ENCODE data around the gene ZNF581.

ZNF581 gene

DNA sequence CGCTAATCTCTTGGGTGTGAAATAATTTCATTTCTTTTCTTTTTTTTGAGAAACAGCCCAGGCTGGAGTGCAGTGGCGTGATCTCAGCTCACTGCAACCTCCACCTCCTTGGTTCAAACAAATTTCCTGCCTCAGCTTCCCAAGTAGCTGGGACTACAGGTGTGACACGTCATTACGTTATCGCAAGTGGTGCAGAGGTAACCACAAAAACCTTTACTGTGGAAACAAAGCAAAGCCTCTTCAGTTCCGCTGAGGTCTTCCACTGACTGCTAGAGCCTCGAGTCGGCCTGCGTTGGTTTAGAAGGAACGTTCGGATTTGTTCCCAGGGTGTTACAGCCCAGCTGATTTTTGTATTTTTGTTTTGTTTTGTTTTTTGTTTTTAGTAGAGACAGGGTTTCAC lies 17.1 kb upstream of the ZNF581 start:
- DNase-seq (ENCODE audit: low spot score) = peak; percentile 92

- peak; percentile 92 for DNase-seq (ENCODE audit: low spot score)
Measured at GRCh38 chr19:55632463-55632834, 11.0 kb upstream of the ZNF581 start.

DNA sequence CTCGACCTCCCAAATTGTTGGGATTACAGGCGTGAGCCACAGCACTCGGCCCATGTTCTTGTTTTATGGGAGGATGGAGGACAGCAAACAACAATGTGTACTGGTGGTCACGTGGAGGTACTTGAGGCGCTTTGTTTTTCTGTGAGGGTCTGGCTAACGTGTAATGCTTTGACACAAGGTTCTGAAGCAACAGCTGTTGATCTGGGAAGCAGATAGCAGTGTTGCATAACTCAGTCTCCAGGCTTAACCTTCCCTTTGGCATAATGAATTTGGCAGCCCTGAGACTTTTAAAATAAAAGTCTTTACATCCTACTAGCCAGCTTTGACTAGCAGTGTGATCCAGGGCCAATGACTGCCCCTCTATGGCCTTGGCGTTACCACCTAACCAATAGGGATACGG lies 9.6 kb upstream of the ZNF581 start:
- no peak for DNase-seq (ENCODE audit: low spot score)

DNA sequence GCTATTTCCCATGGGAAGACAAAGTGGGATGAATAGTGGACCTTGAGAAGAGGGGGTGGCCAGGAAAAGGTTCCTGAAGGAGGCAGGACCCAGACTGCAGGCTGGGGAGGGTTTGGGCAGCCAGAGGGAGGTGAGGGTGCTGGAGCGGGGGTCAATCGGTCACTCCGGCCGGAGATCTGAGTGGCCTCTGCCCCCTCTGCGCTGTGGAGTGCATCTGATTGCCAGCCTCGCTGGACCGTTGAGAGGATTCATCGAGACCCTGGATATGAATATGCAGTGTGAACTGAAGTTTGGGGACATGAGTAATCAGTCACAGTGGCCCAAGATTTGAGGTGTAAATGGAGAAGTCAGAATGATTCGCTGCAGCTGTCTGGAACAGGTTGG lies 8.1 kb upstream of the ZNF581 start:
- DNase-seq (ENCODE audit: low spot score) = no peak

DNA sequence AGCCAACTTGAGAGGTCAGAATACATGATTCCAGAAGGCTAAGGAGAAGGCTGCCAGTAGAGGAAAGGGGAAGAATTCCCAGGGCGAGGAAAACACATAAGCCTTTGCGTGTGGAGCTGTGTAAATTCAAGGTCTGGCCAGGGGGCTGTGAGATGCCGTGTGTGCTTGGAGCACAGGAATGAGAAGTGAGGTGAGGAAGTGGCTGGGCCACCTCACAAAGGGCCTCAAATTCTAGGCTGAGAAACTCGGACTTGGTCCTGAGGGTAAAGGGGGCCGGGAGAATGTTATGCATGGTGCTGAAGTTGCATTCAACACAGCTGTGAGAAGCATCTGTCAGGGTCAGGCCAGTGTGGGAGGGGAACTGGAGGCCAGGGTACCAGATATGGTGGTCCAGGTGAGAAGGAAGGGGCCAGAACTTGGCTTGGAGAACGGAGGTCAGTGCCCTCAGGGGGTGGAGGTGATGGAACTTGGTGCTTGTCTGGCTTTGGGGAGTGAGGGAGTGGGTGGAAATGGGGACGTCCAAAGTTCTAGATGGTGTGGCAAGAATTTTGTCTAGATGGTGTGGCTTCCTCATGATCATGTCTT lies 7.5 kb upstream of the ZNF581 start:
- DNase-seq (ENCODE audit: low spot score) = no peak

- DNase-seq (ENCODE audit: low spot score) = no peak
Measured at GRCh38 chr19:55636723-55637122, 6.7 kb upstream of the ZNF581 start.

DNA sequence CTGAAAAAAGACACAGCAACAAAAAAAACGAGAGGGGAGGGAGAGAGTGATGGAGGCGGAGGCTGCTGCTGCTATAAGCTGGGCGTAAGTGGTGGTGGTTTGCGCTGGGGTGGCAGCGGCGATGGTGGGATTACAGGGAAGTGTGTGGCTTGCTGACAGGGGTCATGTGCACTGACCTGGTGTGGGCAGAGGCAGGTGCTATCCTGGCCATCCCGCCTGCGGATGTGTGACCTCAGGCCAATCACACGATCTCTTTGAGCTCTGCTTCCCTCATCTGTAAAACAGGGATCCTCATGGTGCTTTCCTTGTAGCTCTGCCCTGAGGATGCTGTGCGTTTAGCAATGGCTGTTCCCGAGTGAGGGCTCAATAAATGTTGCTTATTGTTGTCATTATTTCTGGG lies 5.9 kb upstream of the ZNF581 start:
- no peak for DNase-seq (ENCODE audit: low spot score)

DNA sequence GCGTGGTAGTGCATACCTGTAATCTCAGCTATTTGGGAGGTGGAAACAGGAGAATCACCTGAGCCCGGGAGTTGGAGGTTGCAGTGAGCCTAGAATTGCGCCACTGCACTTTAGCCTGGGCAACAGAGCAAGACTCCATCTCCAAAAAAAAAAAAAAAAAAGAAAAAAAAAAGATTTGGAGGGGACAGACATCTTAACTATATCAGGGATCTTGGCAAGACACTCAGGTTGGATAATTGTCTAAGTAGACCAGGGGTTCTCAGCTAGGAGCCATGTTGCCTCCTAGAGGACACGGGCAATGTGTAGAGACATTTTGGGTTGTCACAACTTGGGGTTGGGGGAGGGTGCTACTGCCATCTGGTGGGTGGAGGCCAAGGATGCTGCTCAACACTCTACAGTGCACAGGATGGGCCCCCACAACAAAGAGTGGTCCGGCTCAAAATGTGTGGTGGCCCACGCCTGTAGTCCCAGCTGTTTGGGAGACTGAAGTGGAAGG lies 4.5 kb upstream of the ZNF581 start:
- DNase-seq (ENCODE audit: low spot score) = peak; percentile 74

GRCh38 chr19:55640043-55640576 lies 3.3 kb upstream of the ZNF581 start:
- DNase-seq (ENCODE audit: low spot score) = peak; percentile 77

DNA sequence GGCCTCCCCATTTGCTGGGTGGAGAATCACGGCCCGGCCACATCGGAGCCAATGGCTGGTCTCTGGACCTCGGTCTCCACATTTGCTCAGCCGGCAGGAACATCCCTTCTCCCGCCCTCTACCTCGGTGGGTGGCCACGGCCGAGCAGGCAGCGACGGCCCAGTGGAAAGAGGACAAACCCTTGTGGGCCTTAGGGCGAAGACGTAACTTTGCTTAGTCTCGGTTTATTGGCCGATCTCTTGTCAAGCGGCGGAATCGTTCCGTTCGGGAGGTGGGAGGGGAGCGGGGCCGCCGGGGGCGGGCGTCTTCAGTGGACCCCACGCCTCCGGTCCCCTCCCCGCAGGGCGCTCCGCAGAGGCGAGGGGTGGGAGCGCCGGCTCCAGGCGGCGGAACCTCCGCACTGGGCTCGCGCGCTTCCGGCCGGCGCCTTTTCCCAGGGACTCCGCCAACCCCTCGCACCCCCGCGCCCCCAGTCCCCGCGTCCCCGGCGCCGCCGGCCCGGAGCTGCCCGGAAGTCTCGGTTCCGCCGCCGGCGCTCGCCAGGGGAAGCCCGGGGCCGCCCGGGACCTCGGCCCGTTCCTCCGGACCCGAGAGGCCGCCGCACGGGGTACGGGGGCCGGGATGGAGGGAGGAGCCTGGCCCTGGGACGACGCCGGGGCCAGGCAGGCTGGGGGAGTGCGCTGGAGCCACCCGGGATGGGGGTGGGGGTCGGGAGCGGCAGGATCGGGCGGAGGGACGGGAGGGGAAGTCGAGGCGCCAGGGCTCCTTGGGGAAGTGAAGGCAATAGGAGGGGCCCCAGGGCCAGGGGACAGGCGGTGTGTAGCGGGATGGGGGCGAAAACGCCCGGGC lies 2.6 kb upstream of the ZNF581 start, which contains the start of gene ZNF580:
ZNF580 (plus strand) TSS at position 426 of the 849 bp plus-strand sequence. CDS start 1,507 bp downstream, outside the sequence.
- peak; percentile 71 for DNase-seq (ENCODE audit: low spot score)

DNA sequence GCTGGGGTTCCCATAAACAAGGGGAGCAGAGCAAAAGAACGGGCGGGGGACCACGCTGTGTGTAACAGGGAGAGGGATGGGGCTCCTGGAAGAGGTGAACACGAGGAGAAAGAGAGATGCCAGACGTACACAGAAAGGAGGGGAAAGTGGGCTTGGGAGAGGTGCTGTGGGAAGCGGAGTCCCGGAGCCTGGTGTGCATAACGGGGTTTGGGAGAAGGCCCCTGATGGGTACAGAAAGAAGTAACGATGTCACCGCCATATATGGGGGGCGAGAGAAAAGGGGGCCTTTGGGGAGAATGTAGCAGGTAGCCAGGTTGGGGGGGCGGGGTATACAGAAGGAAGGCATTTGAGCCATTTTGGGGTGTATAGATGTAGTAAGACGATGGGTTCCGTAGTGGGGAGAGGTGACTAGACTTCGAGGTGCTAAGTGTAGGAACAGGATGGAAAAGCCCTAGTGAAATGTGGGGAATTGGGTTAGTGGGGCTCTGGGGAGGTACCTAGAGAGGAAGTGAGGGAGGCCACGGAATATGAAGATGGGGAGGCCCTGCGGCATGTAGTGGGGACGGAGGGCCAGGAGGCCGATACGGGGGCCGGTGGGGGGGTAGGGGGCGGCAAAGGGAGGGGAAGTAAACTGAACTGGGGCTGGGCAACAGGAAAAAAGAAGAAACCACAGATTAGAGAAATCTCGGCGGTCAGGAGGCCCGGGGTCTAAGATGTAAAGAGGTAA lies 1.9 kb upstream of the ZNF581 start:
- peak; percentile 40 for DNase-seq (ENCODE audit: low spot score)

- DNase-seq (ENCODE audit: low spot score) = peak; percentile 30
Measured at GRCh38 chr19:55642153-55643002, 1.1 kb upstream of the ZNF581 start.

DNA sequence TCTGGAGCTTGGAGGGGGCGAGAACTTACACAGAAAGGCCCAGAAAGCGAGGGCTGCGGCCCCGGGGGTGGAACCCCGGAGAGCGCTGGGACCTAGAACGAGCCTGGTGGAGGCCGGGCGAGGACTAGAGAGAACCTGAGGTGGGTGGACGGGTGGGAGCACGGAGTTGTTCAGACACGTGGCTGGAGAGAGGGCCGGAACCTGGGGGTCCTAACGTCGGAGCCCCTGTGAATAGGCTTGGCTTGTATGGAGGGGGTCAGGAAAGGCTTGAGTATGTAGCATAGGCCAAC lies 383 bp downstream of the ZNF581 start:
- no peak for DNase-seq (ENCODE audit: low spot score)

- DNase-seq (ENCODE audit: low spot score) = no peak
Measured at GRCh38 chr19:55644191-55644833, 863 bp downstream of the ZNF581 start.

DNA sequence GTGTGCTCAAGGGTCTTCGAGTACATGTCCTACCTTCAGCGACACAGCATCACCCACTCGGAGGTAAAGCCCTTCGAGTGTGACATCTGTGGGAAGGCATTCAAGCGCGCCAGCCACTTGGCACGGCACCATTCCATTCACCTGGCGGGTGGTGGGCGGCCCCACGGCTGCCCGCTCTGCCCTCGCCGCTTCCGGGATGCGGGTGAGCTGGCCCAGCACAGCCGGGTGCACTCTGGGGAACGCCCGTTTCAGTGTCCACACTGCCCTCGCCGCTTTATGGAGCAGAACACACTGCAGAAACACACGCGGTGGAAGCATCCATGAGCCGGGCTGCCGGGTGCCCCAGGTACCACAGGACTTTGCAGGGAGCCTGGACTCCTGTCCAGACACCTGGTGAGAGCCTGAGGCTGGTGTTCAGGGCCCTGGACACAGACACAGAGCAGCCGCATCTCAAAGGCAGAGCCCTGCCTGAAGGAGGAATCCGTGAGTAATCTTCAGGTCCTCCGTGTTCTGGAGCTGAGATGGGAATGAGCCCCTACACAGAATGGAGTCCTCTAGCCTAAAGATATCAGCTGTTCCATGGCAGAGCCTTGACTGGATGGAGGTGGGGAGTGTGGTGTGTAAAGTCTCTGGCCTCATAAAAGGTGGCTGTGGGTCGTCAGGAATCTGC lies 1.5 kb downstream of the ZNF581 start:
- DNase-seq (ENCODE audit: low spot score) = no peak

GRCh38 chr19:55645512-55645881 lies 2.0 kb downstream of the ZNF581 start:
- no peak for DNase-seq (ENCODE audit: low spot score)

DNA sequence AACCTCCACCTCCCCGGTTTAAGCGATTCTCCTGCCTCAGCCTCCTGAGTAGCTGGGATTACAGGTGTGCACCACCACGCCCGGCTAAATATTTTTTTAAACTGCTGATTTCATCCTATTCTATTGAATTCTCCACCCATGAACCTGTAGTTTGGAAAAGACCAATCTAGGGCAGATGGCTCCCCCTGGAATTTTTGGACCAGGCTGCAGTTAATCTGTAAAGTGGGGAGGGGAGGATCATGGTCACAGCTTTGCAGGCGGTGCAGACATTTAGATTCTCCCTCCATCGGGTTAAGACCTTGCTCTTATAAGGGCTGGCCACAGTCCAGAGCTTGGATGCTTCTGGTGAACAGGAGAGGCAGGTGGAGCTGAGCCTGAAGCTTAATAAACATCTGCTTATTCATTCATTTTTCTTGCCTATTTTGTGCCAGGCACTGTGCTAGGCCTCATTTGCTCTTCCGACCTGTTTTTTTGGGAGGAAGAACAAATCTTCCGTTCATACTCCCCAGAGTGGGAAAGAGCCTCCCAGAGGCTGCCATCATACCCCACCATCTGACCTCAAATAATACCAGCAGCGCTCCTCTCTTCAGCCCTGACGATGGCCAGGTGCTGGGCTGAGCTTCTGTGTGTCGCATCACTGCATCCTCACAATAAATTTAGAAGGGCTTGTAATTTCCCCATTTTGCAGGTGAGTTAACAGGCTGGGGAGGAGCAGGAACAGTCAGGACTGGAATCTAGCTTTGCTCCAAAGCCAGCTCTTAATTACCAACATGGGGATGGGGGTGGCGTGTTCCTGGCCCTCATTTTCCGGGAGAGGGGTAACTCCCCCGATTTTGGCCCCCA lies 3.7 kb downstream of the ZNF581 start:
- DNase-seq (ENCODE audit: low spot score) = no peak

GRCh38 chr19:55647732-55648584 lies 4.5 kb downstream of the ZNF581 start, which contains the start of gene CCDC106:
CCDC106 (plus strand) TSS chr19:55648212; CDS start chr19:55649047, 835 bp downstream.
- DNase-seq (ENCODE audit: low spot score) = no peak
